ENCODE data around the gene CARD8. TPM values are rescaled to one million over a fixed set of nuclear protein-coding genes. Genes with fewer than 3 reads are reported as not detected.

CARD8 gene
- total RNA-seq, 1 experiment from 2014 or later: 23.0 TPM

- Mint-ChIP-seq H3K9me3 (no peaks in the 10 kb centered on the region), H3K4me3 (no peak overlapping the region), H3K27ac (no peak overlapping the region), H3K36me3 (peaks cover 12% of the 10 kb centered on the region), H3K4me1 (0 out of 2 replicates have a peak, but pooled peaks cover 3% of the 10 kb centered on the region), H3K27me3 (ENCODE audit: low read depth) (no peaks in the 10 kb centered on the region)
- no peak for DNase-seq (ENCODE audit: low spot score)
- ATAC-seq: no peak
- CTCF ChIA-PET: no interaction called here
- TF ChIP-seq PRDM15 (CRISPR knock-in tag; IDR thresholded peaks at IDR 0.05) (no peak), TEAD1 (CRISPR knock-in tag; IDR thresholded peaks at IDR 0.05) (no peak), JUN (CRISPR knock-in tag; IDR thresholded peaks at IDR 0.05) (no peak), GRHL2 (CRISPR knock-in tag; IDR thresholded peaks at IDR 0.05; ENCODE audit: insufficient replicate concordance, severe bottlenecking) (no peak), ZNF396 (CRISPR knock-in tag; IDR thresholded peaks at IDR 0.05; ENCODE audit: borderline replicate concordance) (no peak), SP1 (CRISPR knock-in tag; conservative IDR thresholded peaks at IDR 0.05) (no peak), JAZF1 (CRISPR knock-in tag; IDR thresholded peaks at IDR 0.05) (no peak), IRF2 (CRISPR knock-in tag; IDR thresholded peaks at IDR 0.05; ENCODE audit: borderline replicate concordance, low read depth) (no peak), TCF7 (CRISPR knock-in tag; IDR thresholded peaks at IDR 0.05; ENCODE audit: low read depth) (no peak), ZMAT4 (CRISPR knock-in tag; IDR thresholded peaks at IDR 0.05) (no peak), ZNF671 (CRISPR knock-in tag; IDR thresholded peaks at IDR 0.05) (no peak)
- TF ChIP-seq, protein P1, sequence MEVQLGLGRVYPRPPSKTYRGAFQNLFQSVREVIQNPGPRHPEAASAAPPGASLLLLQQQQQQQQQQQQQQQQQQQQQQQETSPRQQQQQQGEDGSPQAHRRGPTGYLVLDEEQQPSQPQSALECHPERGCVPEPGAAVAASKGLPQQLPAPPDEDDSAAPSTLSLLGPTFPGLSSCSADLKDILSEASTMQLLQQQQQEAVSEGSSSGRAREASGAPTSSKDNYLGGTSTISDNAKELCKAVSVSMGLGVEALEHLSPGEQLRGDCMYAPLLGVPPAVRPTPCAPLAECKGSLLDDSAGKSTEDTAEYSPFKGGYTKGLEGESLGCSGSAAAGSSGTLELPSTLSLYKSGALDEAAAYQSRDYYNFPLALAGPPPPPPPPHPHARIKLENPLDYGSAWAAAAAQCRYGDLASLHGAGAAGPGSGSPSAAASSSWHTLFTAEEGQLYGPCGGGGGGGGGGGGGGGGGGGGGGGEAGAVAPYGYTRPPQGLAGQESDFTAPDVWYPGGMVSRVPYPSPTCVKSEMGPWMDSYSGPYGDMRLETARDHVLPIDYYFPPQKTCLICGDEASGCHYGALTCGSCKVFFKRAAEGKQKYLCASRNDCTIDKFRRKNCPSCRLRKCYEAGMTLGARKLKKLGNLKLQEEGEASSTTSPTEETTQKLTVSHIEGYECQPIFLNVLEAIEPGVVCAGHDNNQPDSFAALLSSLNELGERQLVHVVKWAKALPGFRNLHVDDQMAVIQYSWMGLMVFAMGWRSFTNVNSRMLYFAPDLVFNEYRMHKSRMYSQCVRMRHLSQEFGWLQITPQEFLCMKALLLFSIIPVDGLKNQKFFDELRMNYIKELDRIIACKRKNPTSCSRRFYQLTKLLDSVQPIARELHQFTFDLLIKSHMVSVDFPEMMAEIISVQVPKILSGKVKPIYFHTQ (CRISPR knock-in tag; IDR thresholded peaks at IDR 0.05): no peak
- TF ChIP-seq, protein P2, sequence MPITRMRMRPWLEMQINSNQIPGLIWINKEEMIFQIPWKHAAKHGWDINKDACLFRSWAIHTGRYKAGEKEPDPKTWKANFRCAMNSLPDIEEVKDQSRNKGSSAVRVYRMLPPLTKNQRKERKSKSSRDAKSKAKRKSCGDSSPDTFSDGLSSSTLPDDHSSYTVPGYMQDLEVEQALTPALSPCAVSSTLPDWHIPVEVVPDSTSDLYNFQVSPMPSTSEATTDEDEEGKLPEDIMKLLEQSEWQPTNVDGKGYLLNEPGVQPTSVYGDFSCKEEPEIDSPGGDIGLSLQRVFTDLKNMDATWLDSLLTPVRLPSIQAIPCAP (CRISPR knock-in tag; IDR thresholded peaks at IDR 0.05): no peak
- TF ChIP-seq, protein P3, sequence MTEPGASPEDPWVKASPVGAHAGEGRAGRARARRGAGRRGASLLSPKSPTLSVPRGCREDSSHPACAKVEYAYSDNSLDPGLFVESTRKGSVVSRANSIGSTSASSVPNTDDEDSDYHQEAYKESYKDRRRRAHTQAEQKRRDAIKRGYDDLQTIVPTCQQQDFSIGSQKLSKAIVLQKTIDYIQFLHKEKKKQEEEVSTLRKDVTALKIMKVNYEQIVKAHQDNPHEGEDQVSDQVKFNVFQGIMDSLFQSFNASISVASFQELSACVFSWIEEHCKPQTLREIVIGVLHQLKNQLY (CRISPR knock-in tag; IDR thresholded peaks at IDR 0.05): no peak
- POLR2A ChIA-PET: no interaction called here
Observed at GRCh38 chr19:48237057-48237456, 18.7 kb downstream of the CARD8 start.

GRCh38 chr19:48230555-48231129, 25.1 kb downstream of the CARD8 start:
- CTCF ChIA-PET: interaction anchor here (1.0 kb wide), 1 partner anchor 59 kb away, joined by 4 read pairs; no protein-coding TSS in a partner anchor
- no peak for TF ChIP-seq SMAD4 (CRISPR knock-in tag; IDR thresholded peaks at IDR 0.05)
- TF ChIP-seq NR2C2 (CRISPR knock-in tag; IDR thresholded peaks at IDR 0.05): no peak
- TF ChIP-seq PRRX2 (CRISPR knock-in tag; IDR thresholded peaks at IDR 0.05): no peak
- TF ChIP-seq NFYB (CRISPR knock-in tag; conservative IDR thresholded peaks at IDR 0.05; ENCODE audit: low read depth): no peak
- TF ChIP-seq, protein P4, sequence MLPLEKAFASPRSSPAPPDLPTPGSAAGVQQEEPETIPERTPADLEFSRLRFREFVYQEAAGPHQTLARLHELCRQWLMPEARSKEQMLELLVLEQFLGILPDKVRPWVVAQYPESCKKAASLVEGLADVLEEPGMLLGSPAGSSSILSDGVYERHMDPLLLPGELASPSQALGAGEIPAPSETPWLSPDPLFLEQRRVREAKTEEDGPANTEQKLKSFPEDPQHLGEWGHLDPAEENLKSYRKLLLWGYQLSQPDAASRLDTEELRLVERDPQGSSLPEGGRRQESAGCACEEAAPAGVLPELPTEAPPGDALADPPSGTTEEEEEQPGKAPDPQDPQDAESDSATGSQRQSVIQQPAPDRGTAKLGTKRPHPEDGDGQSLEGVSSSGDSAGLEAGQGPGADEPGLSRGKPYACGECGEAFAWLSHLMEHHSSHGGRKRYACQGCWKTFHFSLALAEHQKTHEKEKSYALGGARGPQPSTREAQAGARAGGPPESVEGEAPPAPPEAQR (CRISPR knock-in tag; IDR thresholded peaks at IDR 0.05): no peak
- no peak for TF ChIP-seq CREM (CRISPR knock-in tag; IDR thresholded peaks at IDR 0.05)
- TF ChIP-seq CDX4 (CRISPR knock-in tag; IDR thresholded peaks at IDR 0.05; ENCODE audit: borderline replicate concordance): no peak
- TF ChIP-seq ZBTB21 (CRISPR knock-in tag; IDR thresholded peaks at IDR 0.05; ENCODE audit: borderline replicate concordance): no peak
- no peak for TF ChIP-seq MYBL2 (CRISPR knock-in tag; IDR thresholded peaks at IDR 0.05)
- TF ChIP-seq, protein P5, sequence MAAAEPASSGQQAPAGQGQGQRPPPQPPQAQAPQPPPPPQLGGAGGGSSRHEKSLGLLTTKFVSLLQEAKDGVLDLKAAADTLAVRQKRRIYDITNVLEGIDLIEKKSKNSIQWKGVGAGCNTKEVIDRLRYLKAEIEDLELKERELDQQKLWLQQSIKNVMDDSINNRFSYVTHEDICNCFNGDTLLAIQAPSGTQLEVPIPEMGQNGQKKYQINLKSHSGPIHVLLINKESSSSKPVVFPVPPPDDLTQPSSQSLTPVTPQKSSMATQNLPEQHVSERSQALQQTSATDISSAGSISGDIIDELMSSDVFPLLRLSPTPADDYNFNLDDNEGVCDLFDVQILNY (CRISPR knock-in tag; IDR thresholded peaks at IDR 0.05): no peak
- TF ChIP-seq TEAD4 (CRISPR knock-in tag; IDR thresholded peaks at IDR 0.05): no peak
- no peak for TF ChIP-seq JAZF1 (CRISPR knock-in tag; IDR thresholded peaks at IDR 0.05)
- no peak for TF ChIP-seq TCF7 (CRISPR knock-in tag; IDR thresholded peaks at IDR 0.05; ENCODE audit: low read depth)

More at GRCh38 chr19:48230555-48231129, 25.1 kb downstream of the CARD8 start:
- no peak overlapping the region for H3K4me3 Mint-ChIP-seq
- no peak overlapping the region for H3K27ac Mint-ChIP-seq
- H3K4me1 Mint-ChIP-seq: no peaks in the 10 kb centered on the region
- DNase-seq (ENCODE audit: low spot score): no peak
- H3K9me3 Mint-ChIP-seq: peaks cover 11% of the 10 kb centered on the region
- H3K36me3 Mint-ChIP-seq: peaks cover 29% of the 10 kb centered on the region
- no peak for ATAC-seq
- POLR2A ChIA-PET: no interaction called here
- no peaks in the 10 kb centered on the region for H3K27me3 Mint-ChIP-seq (ENCODE audit: low read depth)
